Body of pancreas (tissue), 4 donors: ENCODE data around the gene IGSF23. TPM values are rescaled to one million over a fixed set of nuclear protein-coding genes. Genes with fewer than 3 reads are reported as not detected.

Source experiments
- ATAC-seq: fragments of 150-250 bp; one replicate; pipeline ENCODE4 v1.9.1; 2016
- DNase-seq, 4 donors: peaks; one replicate each; pipeline ENCODE4 v3.0.0-alpha.2; 2019
- H3K27ac ChIP-seq, 4 donors: fragments of 200-600 bp; sonication (generic); 1 replicate in 3 of 4; 2 replicates in 1 of 4; pipeline versions ENCODE4 v1.5.1 to v1.6.1; 2016 to 2019; ENCODE audit warnings: mild to moderate bottlenecking in 1 of 4, mixed read lengths in 1 of 4, moderate library complexity in 1 of 4
- H3K27me3 ChIP-seq, 2 donors: fragments of 200-600 bp; sonication (generic); one replicate each; pipeline ENCODE4 v1.6.0; 2016; ENCODE audit warnings: mild to moderate bottlenecking in 1 of 2
- H3K36me3 ChIP-seq, 2 donors: fragments of 200-600 bp; sonication (generic); replicated peaks in 1 of 2; 2 replicates each; pipeline ENCODE4 v1.5.1; 2016; ENCODE audit warnings: low read depth in 2 of 2; ENCODE audit not compliant: insufficient read depth in 1 of 2
- H3K4me1 ChIP-seq: fragments of 200-600 bp; sonication (generic); one replicate; pipeline ENCODE4 v1.6.0; 2016
- H3K4me3 ChIP-seq, 2 donors: fragments of 200-600 bp; sonication (generic); 1 replicate in 1 of 2; 2 replicates in 1 of 2; pipeline ENCODE4 v1.5.1; 2016 to 2019
- H3K9me3 ChIP-seq, 3 donors: fragments of 200-600 bp; sonication (generic); 1 replicate in 2 of 3; 2 replicates in 1 of 3; pipeline ENCODE4 v1.5.1; 2016
- POLR2A ChIP-seq, 3 donors: fragments of 450-650 bp; IDR thresholded peaks; one replicate each; pipeline ENCODE4 v1.6.1; 2016; ENCODE audit warnings: antibody characterized with exemption in 3 of 3, mild to moderate bottlenecking in 2 of 3
- WGBS, 2 donors: methylation state at CpG; one replicate each; pipeline ENCODE4 v1.1.5; 2017; 5-methylcytosine and 5-hydroxymethylcytosine counted together
- intact Hi-C: fragments of 100-400 bp; cut with DNase I; formaldehyde crosslinking; loops from one replicate; pipeline ENCODE4 v1.15.1; 2023
- total RNA-seq, 2 donors: library from RNA; depleted of rRNA; stranded (reverse); fragments of >200 nt; gene quantifications; one replicate each; pipeline ENCODE4 v1.1.0, GENCODE V29; 2016
- TF ChIP-seq, protein P1 (sequence below), 7 experiments: fragments of 450-650 bp in 4 of 7; fragments of 200-600 bp in 3 of 7; sonication (generic) in 3 of 7; IDR thresholded peaks; one replicate each; pipeline ENCODE4 v1.5.1; 2016 to 2019; ENCODE audit warnings: antibody characterized with exemption in 7 of 7

The IGSF23 gene, protein sequence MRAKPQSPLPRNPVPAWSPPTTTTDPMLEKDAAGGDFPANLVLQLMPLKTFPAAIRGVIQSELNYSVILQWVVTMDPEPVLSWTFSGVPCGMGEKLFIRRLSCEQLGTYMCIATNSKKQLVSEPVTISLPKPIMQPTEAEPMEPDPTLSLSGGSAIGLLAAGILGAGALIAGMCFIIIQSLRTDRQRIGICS
- 1 to 10 TPM in 1 of 2 donors, not detected in 1; 3.1 TPM for total RNA-seq

DNA sequence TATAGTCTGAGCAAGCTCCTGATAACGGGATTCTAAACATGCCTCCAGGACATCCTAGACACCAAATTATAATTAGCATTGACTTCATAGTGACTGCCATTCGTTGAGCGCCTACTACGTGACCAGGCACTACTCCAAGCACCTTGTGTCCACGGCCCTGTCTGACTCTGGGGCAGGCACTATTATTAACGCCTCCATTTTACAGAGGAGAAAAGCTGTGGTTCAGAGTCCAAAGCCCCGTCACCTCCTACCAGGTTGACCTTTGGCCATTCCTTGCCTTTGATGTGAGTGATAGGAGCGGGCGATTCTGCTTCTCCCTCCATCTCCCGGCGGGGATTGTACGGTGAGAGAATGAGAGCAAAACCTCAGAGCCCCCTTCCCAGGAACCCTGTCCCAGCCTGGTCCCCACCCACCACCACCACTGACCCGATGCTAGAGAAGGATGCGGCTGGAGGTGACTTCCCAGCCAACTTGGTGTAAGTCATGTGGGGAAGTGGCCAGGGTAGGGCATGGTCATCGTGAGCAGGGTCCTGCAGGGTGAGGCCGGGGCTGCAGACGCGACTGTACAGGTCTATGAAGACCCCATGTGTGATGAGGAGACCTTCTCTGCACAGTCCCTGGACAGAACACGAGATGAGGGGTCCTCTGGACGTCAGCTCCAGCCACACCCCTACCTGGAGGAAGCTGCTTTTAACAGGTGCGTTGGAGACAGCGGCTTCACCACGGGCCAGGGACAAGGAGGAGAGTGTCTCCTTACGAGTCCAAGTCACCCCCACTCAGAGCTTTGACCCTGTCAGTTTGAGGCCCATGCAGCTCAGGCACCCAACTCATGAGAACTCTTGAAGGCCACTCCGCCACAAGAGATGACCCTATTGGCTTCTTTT, at the start of gene IGSF23:
Gene IGSF23 (plus strand): TSS at position 269 of the 884 bp plus-strand sequence. CDS start 83 bp downstream, at position 352.
- no peak for TF ChIP-seq POLR2A (IDR thresholded peaks at IDR 0.05)
- TF ChIP-seq, protein P1, sequence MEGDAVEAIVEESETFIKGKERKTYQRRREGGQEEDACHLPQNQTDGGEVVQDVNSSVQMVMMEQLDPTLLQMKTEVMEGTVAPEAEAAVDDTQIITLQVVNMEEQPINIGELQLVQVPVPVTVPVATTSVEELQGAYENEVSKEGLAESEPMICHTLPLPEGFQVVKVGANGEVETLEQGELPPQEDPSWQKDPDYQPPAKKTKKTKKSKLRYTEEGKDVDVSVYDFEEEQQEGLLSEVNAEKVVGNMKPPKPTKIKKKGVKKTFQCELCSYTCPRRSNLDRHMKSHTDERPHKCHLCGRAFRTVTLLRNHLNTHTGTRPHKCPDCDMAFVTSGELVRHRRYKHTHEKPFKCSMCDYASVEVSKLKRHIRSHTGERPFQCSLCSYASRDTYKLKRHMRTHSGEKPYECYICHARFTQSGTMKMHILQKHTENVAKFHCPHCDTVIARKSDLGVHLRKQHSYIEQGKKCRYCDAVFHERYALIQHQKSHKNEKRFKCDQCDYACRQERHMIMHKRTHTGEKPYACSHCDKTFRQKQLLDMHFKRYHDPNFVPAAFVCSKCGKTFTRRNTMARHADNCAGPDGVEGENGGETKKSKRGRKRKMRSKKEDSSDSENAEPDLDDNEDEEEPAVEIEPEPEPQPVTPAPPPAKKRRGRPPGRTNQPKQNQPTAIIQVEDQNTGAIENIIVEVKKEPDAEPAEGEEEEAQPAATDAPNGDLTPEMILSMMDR (IDR thresholded peaks at IDR 0.05): no peak

DNA sequence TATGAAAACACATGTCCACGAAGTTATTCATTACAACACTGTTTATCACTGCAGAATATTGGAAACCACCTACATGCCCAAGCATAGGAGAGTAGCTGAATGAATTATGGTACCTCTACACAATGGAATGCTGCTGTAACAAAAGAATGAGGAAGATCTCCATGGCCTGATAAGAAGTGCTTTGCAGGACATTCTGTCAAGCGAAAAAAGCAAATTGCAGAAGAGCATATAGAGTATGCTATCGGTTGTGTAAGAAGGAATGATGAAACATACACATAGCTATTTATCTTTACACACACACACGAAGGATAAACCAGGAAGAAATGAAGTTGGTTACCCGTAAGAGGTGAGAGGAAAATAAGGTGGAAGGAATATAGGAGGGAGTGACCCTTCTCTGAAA, 46.4 kb upstream of the IGSF23 start:
- H3K27me3 ChIP-seq: peaks cover 0 to 4% of the 10 kb centered on the region in 2 donors
- no peak for DNase-seq
- TF ChIP-seq POLR2A (IDR thresholded peaks at IDR 0.05): no peak
- TF ChIP-seq, protein P1 (IDR thresholded peaks at IDR 0.05): no peak
- H3K4me1 ChIP-seq: no peaks in the 10 kb centered on the region
- intact Hi-C loops: no loop called here
- H3K27ac ChIP-seq: no peak overlapping the region
- ATAC-seq: no peak
- 25 to 30% methylated on average over 5 of the region's 5 CpGs for WGBS, 2 donors
- H3K36me3 ChIP-seq: no peaks in the 10 kb centered on the region
- no peaks in the 10 kb centered on the region for H3K9me3 ChIP-seq
- H3K4me3 ChIP-seq: no peak overlapping the region

More for the DNA sequence above, at the start of gene IGSF23:
- ATAC-seq (no peak), DNase-seq (no peak)
- intact Hi-C loops: no loop called here
- Histone ChIP-seq H3K9me3 (no peaks in the 10 kb centered on the region), H3K4me1 (peaks cover 14% of the 10 kb centered on the region), H3K4me3 (no peak within 1 kb of the TSS), H3K27me3 (no peaks in the 10 kb centered on the region), H3K36me3 (no peaks in the 10 kb centered on the region), H3K27ac (no peak within 1 kb of the TSS)
- WGBS, 2 donors: 89 to 90% methylated on average over 15 to 25 of the region's 25 CpGs

DNA sequence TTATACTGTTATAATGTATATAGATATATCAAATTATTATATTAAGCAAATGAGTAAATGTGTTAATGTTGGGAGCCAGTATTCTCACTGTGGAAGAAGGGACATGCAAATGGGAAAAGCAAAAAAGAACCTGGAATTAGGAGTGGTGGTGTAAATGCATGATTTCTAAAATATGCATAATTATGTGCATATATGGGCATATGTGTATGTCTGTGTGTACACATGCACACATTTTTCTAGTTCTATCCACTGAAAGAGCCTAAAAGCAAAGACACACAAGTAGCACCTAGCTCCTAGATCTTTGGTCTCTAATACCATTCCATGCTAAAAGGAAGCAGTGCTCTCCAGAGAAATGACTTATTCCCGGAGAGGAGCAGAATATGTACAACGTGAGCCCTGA, 45.6 kb upstream of the IGSF23 start:
- intact Hi-C loops: no loop called here
- no peak overlapping the region for H3K27ac ChIP-seq
- 46 to 50% methylated on average over 2 of the region's 2 CpGs for WGBS, 2 donors
- peaks cover 0 to 4% of the 10 kb centered on the region in 2 donors for H3K27me3 ChIP-seq
- no peaks in the 10 kb centered on the region for H3K9me3 ChIP-seq
- DNase-seq: no peak
- H3K36me3 ChIP-seq: no peaks in the 10 kb centered on the region
- TF ChIP-seq POLR2A (IDR thresholded peaks at IDR 0.05): no peak
- TF ChIP-seq, protein P1 (IDR thresholded peaks at IDR 0.05): no peak
- no peak overlapping the region for H3K4me3 ChIP-seq
- no peak for ATAC-seq
- H3K4me1 ChIP-seq: no peaks in the 10 kb centered on the region

DNA sequence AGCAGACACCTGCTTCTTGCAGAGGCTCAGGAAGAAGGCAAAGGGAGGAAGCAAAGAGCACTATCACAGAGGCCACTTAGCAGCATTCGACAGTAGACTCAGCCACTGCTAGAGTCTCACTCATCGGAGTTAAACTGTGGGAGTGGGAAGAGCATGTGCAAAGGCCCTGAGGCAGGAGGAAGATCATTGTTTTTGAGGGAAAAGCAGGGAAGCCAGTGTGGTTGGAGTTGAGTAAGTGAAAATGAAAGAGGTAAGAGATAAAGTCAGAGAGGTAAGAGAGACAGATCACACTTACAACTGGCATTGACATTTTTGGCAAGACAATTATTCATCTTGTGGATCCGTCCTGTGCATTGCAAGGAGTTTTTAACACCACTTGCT, 42.8 kb upstream of the IGSF23 start:
- no peak for DNase-seq
- intact Hi-C loops: loop anchor here (5.0 kb wide), 1 partner anchor 87 kb away; no protein-coding TSS in a partner anchor

More for the DNA sequence above, 42.8 kb upstream of the IGSF23 start:
- peaks cover 0 to 4% of the 10 kb centered on the region in 2 donors for H3K27me3 ChIP-seq
- H3K36me3 ChIP-seq: no peaks in the 10 kb centered on the region
- H3K27ac ChIP-seq: no peak overlapping the region
- 24 to 26% methylated on average over 3 of the region's 3 CpGs for WGBS, 2 donors
- no peak for ATAC-seq
- H3K9me3 ChIP-seq: no peaks in the 10 kb centered on the region
- H3K4me3 ChIP-seq: no peak overlapping the region
- TF ChIP-seq, protein P1 (IDR thresholded peaks at IDR 0.05): no peak
- no peak for TF ChIP-seq POLR2A (IDR thresholded peaks at IDR 0.05)
- H3K4me1 ChIP-seq: no peaks in the 10 kb centered on the region
